Measurements from ENCODE around the gene FAM89A.

DNA sequence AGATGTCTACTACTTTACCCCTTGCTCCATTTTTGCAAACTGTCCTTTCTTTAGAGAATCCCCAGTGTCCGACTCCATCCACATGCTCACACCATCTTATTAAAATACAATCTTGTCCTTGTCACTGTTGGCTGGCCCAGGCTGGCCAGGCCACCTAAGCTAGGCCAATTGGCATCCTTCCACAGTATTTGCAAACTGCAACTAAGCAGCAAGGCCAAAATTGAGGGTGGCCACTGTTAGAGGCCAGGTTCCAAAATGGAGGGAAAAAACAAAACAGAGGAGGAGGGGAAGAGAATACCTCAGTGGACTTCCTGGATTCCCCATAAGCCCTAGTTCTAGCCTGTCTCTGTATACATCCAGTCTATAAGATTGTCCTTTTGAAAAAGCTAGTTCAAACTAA, 4.3 kb downstream of the FAM89A start:
- TF ChIP-seq ZNF441 (CRISPR knock-in tag; IDR thresholded peaks at IDR 0.05; ENCODE audit: borderline replicate concordance): no peak
- TF ChIP-seq ZNF274 (CRISPR knock-in tag; IDR thresholded peaks at IDR 0.05): no peak
- TF ChIP-seq, protein P1, sequence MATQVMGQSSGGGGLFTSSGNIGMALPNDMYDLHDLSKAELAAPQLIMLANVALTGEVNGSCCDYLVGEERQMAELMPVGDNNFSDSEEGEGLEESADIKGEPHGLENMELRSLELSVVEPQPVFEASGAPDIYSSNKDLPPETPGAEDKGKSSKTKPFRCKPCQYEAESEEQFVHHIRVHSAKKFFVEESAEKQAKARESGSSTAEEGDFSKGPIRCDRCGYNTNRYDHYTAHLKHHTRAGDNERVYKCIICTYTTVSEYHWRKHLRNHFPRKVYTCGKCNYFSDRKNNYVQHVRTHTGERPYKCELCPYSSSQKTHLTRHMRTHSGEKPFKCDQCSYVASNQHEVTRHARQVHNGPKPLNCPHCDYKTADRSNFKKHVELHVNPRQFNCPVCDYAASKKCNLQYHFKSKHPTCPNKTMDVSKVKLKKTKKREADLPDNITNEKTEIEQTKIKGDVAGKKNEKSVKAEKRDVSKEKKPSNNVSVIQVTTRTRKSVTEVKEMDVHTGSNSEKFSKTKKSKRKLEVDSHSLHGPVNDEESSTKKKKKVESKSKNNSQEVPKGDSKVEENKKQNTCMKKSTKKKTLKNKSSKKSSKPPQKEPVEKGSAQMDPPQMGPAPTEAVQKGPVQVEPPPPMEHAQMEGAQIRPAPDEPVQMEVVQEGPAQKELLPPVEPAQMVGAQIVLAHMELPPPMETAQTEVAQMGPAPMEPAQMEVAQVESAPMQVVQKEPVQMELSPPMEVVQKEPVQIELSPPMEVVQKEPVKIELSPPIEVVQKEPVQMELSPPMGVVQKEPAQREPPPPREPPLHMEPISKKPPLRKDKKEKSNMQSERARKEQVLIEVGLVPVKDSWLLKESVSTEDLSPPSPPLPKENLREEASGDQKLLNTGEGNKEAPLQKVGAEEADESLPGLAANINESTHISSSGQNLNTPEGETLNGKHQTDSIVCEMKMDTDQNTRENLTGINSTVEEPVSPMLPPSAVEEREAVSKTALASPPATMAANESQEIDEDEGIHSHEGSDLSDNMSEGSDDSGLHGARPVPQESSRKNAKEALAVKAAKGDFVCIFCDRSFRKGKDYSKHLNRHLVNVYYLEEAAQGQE (IDR thresholded peaks at IDR 0.05; ENCODE audit: borderline replicate concordance in 1 of 2, low read depth in 1 of 2, low read length in 2 of 2): no peak
- no peak for TF ChIP-seq KDM5B (CRISPR knock-in tag; IDR thresholded peaks at IDR 0.05; ENCODE audit: borderline replicate concordance)
- no peak for TF ChIP-seq JUND (CRISPR knock-in tag; IDR thresholded peaks at IDR 0.05)
- TF ChIP-seq, protein P2, sequence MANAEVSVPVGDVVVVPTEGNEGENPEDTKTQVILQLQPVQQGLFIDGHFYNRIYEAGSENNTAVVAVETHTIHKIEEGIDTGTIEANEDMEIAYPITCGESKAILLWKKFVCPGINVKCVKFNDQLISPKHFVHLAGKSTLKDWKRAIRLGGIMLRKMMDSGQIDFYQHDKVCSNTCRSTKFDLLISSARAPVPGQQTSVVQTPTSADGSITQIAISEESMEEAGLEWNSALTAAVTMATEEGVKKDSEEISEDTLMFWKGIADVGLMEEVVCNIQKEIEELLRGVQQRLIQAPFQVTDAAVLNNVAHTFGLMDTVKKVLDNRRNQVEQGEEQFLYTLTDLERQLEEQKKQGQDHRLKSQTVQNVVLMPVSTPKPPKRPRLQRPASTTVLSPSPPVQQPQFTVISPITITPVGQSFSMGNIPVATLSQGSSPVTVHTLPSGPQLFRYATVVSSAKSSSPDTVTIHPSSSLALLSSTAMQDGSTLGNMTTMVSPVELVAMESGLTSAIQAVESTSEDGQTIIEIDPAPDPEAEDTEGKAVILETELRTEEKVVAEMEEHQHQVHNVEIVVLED (CRISPR knock-in tag; IDR thresholded peaks at IDR 0.05; ENCODE audit: borderline replicate concordance): no peak

All from HepG2 (cell line).